SKM-1 (cell line): ENCODE data around the gene JAKMIP2.

ENCODE experiments used
- DNase-seq: peaks from one replicate; lab custom pipeline; 2025; ENCODE audit not compliant: unreplicated experiment; lab: John Stamatoyannopoulos, UW

Gene JAKMIP2

DNA sequence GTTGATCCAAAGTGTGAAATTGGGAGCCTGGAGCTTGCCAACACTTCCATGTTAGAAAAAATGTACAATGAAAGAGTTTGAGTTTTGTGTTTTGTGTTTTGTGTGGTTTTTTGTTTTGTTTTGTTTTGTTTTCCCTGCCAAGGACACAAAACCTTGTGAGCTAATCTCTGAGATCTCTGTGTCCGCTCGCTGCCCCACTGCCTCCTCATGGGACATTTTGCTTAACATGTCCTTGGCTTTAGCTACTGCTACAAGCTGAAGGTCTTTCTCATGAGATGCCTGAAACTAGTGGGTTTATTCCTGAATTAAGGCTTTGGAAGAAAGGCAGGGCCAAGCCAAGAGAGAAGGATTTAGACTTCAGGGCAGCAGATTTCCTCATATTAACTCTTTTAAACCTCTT, 7.3 kb upstream of the JAKMIP2 start:
- no peak for DNase-seq

DNA sequence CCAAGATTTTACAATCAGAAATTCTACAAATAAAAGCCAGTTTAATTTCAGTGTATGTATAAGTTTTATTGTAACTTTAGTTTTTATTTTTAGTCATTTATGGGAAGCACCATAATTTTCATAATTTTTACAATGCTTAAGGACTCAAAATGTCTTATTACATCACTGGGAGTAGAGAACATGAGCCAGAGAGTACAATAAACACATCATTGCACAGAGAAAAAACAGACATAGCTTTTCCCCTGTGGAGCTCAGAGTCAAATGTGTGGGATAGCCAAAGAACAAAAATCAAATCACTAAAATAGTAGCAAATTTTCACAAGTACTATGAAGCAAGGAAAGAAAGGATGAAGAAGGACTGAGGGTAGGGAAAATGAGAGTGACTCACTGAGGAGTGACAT, 5.5 kb upstream of the JAKMIP2 start:
- no peak for DNase-seq

DNA sequence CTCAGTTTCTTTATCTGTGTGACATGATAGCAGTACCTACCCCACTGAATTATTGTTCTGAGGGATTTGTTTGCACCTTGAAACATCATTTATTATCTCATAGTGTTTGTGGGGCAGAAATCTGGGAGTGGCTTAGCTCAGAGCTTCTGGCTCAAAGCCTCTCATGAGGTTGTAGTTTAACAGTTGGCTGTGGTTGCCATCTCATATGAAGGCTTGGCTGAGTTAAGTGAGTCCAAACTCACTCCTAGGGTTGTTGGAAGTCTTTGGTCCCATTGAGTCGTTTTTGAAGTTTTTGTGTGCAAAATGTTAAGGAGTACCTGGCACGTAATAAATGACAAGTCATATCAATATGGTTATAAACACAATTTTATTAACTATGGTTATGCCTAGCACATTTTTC, 3.6 kb upstream of the JAKMIP2 start:
- DNase-seq = no peak

DNA sequence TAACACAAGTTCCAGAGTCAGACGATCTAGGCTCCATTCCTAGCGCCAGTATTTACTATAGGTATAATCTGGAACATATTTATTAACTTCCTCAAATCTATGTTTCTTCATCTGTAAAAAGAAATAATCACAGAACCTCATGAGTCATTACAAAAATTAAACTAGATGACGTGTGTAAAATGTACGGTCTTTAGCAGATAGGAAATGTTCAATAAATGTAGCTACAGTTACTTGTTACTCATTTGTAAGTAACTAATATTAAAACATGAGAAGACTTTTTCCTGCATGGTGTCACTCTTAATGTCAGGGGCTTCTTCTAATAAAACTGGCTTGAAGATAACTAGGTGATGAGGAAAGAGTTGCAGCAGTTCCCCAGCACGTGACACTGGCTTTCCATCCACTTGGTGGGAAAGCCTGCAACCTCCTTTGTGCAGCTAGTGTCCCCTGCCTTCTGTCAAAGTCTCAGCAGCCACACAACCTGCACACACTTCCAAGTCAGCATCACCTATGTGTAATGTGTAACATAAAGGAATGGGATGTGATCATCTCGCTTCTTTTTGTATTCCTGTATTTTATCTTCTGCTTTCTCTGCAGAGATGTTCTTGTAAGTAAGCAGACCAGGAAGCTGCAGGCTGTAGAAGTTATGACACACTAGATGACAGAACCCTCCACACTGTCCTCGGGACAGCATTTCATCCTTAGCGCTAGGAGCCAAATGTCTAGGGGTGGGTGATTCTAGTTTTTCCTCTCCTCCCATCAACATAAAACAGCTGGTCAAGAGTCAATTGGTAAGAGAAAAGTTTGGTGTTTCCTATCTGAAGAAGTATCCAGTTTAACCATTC, 1.8 kb upstream of the JAKMIP2 start:
- no peak for DNase-seq

DNA sequence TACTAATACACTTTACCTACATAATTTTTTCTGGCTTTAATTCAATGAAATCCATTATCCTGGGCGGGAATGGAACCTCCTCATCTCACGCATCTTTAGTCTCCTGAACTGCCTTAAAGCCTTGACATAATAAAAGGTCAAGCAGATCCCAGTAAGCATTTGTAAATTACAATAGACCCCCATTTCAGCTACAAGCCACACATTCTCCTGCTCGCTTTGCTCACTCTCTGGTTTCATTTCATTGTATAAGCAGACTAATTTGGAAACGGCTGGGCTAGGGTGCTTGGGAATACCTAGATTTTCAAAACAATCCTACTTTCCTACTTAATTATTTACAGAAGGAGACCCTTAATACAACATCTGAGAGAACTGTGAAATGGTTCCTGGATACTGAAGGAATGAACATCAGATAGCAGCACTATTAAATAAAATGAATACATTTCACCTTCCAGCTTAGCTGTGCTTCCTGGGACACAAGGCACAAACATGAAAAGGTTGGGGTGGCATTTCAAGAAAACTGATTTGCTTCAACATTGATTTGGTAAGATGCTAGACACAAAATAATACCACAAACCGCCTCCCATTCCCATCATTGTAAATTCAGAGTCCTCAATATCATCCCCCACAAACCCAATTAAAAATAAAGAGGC, 1.5 kb downstream of the JAKMIP2 start:
- DNase-seq = no peak

DNA sequence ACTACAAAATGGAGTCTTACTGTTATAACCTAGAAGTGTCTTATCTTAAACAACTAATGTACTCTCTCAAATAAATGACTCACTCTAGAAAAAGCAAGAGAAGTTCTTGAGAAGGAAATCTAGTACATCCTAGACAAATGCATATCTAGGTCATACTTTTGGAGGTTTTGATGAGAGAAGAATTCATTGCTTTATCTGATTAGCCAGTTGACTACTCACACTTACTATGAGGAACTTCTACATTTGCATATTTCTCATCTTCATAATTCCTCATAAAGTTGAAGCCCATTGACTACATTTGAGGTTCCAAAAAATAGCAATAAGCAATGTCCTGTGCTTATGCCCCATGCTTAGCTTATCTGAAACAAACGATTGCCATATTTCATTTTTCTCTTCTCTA, 2.8 kb downstream of the JAKMIP2 start:
- no peak for DNase-seq

DNA sequence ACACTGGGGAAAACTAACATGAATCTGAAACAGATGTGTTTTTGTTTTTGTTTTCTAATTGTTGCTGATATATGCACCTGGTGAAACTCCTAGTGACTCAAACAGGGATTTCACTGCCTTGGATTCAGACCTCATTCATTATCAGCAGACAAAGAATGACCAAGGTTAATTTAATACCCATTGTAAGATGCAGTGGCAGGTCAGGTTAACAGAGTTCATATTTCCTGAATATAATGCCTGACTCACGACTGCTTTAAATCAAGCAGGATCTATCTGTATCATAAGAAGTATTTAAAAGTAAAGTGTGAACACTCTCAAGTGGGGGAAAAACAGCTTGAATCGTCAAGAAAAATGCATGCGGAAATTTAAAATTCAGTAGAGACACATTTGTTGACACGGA, 5.5 kb downstream of the JAKMIP2 start:
- no peak for DNase-seq

DNA sequence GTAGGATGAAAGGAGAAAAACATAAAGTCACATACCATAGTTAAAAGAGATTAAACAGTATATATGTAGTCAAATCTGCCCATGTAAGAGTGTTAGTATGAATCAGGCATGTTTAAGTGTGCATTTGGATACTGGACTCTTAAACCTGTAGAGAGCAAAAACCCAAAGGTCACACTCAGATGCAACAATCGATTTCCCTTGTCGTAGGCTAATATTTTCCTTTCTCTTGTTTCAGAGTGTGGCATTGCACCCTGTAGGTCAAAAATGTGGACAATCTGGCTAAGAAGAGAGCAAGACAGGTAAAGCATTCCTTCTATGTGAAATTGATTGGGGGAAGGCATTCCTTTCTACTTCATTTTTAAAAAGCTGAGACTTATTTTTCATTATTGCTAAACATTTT, 8.9 kb downstream of the JAKMIP2 start:
- no peak for DNase-seq

DNA sequence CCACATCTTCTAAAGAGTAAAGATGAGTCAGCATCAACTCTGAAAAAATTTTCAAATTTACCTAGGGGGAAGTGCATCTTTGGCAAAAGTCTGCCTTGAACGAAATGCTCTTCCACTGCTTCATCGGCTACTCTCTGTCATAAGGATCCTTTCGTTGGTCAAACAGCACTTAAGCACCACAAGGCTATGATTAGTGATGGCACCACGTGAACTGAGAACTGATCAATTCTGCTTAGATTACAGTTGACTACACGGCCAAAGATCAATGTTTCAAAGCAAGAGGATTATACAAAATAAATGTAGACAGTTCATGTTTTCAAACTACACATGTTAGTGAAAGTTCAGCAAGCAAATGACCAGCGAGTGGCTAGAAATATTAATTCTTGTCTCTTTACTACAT, 9.4 kb downstream of the JAKMIP2 start:
- DNase-seq = no peak

DNA sequence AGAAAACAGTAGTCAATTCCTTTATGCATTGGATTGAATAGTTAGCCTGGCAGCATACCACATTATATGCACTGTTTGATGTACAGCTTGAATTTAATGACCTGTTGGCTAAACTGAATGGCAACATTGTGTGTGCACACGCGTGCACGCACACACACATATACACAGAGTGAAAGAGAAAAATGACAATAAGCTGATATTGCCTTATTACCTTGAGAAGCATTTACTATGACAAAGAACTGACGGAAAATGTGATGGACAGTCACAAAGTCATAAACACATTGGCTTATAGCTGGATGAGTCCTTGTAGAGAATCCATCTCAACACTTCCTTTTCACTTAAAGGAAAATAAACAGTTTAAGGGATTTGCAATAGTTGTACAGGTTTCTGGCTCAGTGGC, 15.5 kb downstream of the JAKMIP2 start:
- DNase-seq = no peak

DNA sequence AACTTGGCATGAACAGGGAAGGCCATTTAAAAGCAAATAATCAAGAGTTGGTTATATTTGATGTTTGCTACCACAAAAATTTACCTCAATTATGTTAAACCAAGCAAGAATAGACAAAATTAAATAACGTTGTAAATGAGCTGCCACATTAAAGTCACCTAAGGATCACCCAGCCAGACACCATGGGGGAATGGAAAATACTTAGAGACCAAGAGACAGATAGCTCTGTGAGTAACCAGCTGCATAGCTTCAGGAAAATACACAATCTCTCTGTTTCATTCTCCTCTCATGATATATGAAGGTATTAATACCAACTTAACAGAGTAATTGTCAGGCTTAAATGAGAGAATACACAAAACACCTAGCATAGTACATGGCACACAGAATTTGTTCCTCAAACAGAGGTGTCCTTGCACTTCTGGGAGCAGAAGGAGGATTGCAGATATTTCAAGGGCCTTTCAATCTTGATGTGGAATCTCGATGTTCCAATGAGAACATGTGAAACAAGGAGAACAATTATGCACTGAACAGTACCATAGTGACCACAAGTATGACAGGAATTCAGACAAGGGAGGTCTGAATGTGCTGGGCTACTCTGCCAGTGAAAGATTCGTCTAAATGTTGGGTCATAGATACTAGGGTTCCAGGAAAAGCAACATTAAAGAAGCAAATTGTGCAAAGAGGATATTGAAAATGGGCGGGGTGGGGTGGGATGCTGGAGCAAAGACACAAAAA, 18.6 kb downstream of the JAKMIP2 start:
- no peak for DNase-seq

DNA sequence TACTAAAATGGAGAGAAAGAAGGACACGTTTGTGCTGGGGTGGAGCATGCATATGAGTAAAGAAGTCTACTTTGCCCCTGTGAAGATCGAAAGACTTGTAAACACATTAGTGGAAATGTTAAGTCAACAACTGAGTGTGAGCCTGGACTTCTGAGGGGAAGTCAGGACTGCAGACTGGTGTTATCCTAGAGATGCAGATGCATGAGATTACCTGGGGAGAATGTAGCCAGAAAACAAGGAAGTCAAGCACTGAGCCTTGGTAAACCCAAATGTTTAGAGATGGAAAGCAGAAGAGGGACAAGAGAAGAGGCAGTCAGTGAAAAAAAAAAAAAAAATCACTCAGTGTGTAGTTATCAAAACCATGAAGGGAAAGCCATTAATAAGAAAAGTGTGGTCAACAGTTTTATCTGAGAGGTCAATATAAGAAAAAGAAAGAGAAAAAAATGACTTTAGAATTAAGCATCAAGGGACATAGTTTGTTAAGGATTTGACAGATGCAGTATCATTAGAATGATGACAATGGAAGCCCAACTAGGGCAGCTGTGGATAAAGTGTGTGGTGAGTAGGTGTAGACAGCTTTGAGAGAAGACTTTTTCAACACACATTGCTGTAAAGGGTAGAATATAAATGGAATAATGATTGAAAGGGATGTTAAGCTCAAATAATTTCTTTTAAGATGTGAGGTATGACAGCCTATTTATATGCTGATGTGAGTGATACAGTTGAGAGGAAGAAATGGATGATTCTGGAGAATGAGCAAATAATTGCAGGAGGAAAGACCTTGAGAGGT, 22.2 kb downstream of the JAKMIP2 start:
- DNase-seq = no peak

DNA sequence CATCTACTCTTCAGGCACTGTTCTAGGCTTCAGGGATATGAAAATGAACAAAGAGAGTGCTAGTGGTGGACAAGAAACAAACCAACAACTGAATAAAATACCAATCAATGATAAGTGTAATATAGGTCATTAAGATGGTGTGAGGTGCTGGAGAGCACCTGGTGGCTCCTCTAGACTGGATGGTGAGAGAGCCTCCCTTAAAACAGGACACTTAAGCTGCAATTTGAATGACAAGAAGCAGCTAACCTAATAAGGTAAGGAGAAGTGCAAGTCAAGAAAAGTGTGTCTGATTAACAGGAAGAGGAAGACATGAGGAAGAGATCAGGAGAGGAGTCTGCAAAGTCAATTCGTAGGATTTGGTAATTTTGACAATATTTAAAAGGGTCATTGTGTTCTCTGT, 23.1 kb downstream of the JAKMIP2 start:
- no peak for DNase-seq

DNA sequence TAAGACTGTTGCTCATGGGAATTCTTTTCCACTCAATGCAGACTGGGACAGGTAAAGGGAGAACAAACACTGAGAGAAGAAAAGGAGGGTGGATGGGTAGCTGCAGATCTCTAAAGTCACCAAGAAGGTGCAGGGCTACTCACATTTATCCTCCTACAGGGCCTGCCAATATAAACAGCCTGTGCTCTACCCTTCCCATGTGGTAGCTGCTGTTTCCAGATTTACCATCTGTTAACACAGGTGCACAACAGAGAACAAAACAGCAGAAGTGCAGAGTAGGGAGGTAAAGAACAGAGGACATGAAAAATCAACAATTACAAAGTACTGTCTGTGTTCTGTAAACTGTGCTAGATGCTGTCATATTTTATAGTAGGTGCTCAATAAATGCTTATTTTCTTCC, 26.0 kb downstream of the JAKMIP2 start:
- DNase-seq = no peak

DNA sequence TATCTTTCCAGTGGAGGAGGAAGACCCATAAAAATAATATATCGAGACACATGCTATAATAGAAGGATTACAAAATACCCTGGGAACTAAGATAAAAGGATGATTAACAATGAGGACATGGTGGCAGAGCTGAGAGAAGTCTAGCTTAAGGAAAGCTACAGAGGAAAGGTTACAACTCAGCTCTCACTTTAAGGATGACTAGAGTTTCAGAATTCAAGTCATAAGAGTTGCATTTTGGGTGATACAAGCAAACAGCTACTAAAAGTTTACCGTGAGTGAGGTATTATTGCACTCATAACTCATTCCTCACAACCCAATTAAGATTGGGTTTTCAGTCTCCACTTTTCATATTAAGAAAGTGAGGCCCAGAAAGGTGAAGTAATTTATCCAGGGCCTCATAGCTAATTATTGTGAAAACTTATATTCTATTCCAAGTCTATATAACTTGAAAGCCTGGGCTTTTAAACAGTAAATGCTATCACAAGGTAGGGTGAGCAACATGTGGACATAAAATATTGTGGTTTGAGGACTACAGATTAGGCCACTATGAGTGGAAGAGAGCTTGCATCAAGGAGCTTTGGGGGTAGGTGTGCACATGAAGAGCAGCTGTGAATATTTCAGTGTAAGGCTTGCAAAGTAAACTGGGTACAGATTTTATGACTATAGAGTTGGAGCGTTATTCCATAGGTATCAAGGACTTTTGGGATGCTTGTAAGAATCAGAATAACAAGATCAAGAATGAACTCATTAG, 28.0 kb downstream of the JAKMIP2 start:
- DNase-seq = no peak

DNA sequence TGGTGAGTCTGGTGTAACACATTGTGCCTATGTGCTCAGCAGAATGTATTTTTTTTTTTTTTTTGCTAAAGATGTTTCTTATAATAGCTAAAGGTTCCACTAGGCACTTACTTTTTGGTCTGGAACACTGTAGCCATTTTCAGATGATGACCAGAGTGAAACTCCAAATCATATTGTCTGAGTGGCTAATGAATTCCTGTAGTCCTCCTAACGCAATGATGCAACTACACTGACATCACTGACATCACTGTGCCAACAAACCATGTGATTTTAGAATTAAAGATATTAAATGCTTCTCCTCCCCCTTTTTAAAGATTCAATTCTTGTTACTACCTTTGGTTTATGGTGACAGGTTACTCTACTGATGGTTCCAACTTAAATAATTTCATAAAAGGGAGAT, 28.8 kb downstream of the JAKMIP2 start:
- no peak for DNase-seq

DNA sequence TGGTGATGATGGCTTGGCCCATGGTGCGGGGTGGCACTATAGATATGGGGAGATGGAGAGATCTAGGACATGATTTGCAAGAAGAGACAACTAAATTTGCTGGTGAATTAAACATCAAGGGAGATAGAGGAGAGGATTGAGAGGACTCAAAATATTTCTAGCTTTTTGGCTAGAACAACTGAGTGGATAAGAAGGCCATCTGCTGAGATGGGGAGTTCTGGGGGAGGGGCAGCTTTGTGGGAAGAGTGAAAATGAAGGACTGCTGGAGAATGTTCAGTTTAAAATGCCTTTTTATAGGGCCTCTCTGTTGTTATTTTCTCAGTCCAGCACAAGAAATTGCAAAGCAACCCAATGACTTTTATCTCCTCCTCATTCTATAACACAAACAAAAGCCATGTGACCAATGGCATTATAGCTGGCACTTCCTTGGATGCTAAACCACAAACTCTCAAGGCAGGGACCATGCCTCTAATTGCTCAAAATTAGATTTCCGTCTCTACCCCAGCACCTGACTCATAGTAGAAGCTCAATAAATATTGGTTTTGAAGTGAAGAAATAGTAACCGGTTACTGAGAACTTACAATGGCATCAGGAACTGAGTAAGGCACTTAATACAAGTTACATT, 29.8 kb downstream of the JAKMIP2 start:
- DNase-seq = no peak

DNA sequence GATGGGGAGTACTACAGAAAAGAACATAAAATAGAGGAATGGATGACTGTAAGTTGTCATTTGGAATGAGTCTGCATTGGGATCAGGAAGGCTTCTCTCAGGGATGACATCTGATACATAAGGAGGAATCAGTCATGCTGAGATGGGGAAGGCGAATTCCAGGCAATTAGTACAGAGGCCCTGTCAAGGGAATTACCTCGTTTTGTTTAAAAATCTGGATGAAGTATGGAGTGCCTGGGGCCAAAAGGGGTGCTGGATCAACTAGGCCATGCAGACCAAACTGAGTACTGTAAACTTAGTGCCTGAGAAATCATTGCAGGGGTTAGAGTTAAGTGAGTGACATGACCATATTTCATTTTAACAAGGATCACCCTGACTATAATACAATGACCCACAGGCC, 30.5 kb downstream of the JAKMIP2 start:
- no peak for DNase-seq

DNA sequence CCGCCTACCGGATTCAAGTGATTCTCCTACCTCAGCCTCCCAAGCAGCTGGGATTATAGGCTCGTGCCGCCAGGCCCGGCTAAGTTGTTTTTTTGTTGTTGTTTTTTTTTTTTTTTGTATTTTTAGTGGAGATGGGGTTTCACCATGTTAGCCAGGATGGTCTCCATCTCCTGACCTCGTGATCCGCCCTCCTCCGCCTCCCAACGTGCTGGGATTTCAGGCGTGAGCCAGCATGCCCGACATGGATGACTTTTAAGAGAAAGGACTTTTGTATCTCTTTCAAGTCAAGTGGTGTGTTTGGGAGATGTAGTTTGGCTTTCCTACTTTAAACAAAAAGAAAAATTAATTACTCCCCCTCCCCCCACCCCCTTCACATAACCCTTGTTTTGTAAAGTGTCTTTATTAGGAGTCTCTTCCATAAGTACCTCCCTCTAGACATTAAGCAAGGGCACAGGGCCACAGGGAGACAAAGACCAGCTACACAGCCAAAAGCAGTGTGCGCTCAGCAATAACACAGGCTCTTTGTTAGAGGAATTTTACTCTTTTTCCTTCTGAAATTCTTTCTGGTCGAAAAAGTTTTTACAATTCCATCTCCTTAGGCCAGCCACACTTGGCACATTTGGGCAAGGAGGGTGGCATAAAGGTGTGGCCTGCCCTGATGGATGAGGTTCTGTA, 31.2 kb downstream of the JAKMIP2 start:
- DNase-seq = no peak

DNA sequence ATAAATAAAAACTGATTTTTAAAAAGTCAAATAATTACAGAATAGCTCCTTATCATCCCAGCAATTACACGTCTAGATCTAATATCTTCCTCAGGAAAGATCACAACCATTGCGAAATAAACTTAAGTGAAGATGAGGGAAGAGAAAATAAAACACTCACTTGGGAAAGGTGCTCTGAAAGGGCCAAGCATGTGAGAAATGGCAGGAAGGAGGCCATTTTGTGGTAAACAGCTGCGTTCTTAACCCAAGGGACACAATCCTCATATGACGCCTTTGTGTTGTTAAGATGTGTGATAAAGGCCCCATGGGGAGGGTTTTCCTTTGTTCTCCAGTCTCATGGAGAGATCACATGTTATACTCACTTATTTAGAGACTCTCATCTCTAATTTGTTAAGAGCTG, 32.5 kb downstream of the JAKMIP2 start:
- DNase-seq = no peak
